HCT116 (cell line): ENCODE measurements around the gene ROBO1. TPM values are rescaled to one million over a fixed set of nuclear protein-coding genes. Genes with fewer than 3 reads are reported as not detected.

Experiments used
- ATAC-seq: fragments of 200-7000 bp; cut with Tn5 transposase; 2 replicates; pipeline ENCODE4 v1.9.1; 2020; ENCODE audit warnings: mild to moderate bottlenecking, moderate library complexity
- BruUV-seq: library from RNA; stranded (reverse); fragments of 400-500 nt; replicated peaks from 2 replicates; lab custom pipeline; 2021; lab: Mats Ljungman, UMichigan
- CTCF ChIA-PET: fragments of 300-600 bp; sonication (Branson Sonifier 250); formaldehyde crosslinking; loops from one replicate; lab custom pipeline; 2021; ENCODE audit warnings: antibody characterized with exemption; lab: Charles Lee
- POLR2A ChIA-PET: fragments of 300-600, 350-600 bp; sonication (Branson Sonifier 250); formaldehyde crosslinking; loops from one replicate; lab custom pipeline; 2021; ENCODE audit warnings: antibody characterized with exemption; lab: Charles Lee
- RAD21 ChIA-PET, 2 experiments: fragments of 300-600 bp; sonication (Branson Sonifier 250); formaldehyde crosslinking; loops; one replicate each; lab custom pipeline; 2023; ENCODE audit warnings: low total read pairs in 2 of 2; ENCODE audit not compliant: uncharacterized antibody in 2 of 2, unreplicated experiment in 2 of 2, low non-redundant PET in 1 of 2; lab: Charles Lee
- DNase-seq: peaks from one replicate; pipeline ENCODE4 v3.0.0-alpha.2; 2010; ENCODE audit warnings: low read depth, low spot score
- H2AFZ ChIP-seq: fragments of 200-600 bp; shearing (Covaris generic), sonication (generic); 2 replicates; pipeline ENCODE4 v1.6.1; 2017; ENCODE audit warnings: low read depth, mixed run types, mixed read lengths, antibody characterized with exemption, low read length; ENCODE audit not compliant: poor library complexity, severe bottlenecking
- H3K27ac ChIP-seq: 2 replicates; pipeline ENCODE4 v1.5.1; 2012; ENCODE audit warnings: low read depth, low read length
- H3K27me3 ChIP-seq: fragments of 200-600 bp; sonication (generic); 2 replicates; pipeline ENCODE4 v1.6.1; 2016; ENCODE audit warnings: mixed run types, low read length, mixed read lengths; ENCODE audit not compliant: insufficient read depth
- H3K36me3 ChIP-seq, 2 experiments: fragments of 200-500 bp in 1 of 2; fragments of 200-600 bp in 1 of 2; sonication (Bioruptor generic) in 1 of 2; sonication (generic) in 1 of 2; 2 replicates each; pipeline versions ENCODE4 v1.5.1 to v1.6.1; 2014 to 2016; ENCODE audit warnings: low read length in 2 of 2, inconsistent platforms in 1 of 2, mixed read lengths in 1 of 2, mixed run types in 1 of 2; ENCODE audit not compliant: insufficient read depth in 2 of 2, control insufficient read depth in 1 of 2
- H3K4me1 ChIP-seq, 2 experiments: fragments of 200-600 bp in 1 of 2; sonication (generic) in 1 of 2; 2 replicates each; pipeline versions ENCODE4 v1.5.1 to v1.6.1; 2012 to 2017; ENCODE audit warnings: low read length in 2 of 2, inconsistent platforms in 1 of 2, mild to moderate bottlenecking in 1 of 2, mixed read lengths in 1 of 2, mixed run types in 1 of 2, moderate library complexity in 1 of 2; ENCODE audit not compliant: insufficient read depth in 2 of 2, control insufficient read depth in 1 of 2
- H3K4me2 ChIP-seq: fragments of 200-600 bp; sonication (generic); 2 replicates; pipeline ENCODE4 v1.6.1; 2017; ENCODE audit warnings: mixed run types, low read length, mixed read lengths
- H3K4me3 ChIP-seq, 2 experiments: fragments of 200-600 bp in 1 of 2; sonication (generic) in 1 of 2; replicated peaks in 1 of 2; 2 replicates each; pipeline ENCODE4 v1.5.1; 2011 to 2016; ENCODE audit warnings: low read length in 2 of 2, control low read depth in 1 of 2, low read depth in 1 of 2, mild to moderate bottlenecking in 1 of 2, mixed read lengths in 1 of 2, mixed run types in 1 of 2
- H3K79me2 ChIP-seq: fragments of 200-600 bp; sonication (generic); 2 replicates; pipeline ENCODE4 v1.6.1; 2017; ENCODE audit warnings: mild to moderate bottlenecking, mixed run types, low read length, moderate library complexity, mixed read lengths; ENCODE audit not compliant: insufficient read depth
- H3K9ac ChIP-seq: fragments of 200-600 bp; sonication (generic); 2 replicates; pipeline ENCODE4 v1.6.1; 2016; ENCODE audit warnings: low read length, mixed read lengths
- H3K9me2 ChIP-seq: fragments of 200-600 bp; sonication (generic), shearing (Covaris generic); 2 replicates; pipeline ENCODE4 v1.6.1; 2017; ENCODE audit warnings: mixed run types, mild to moderate bottlenecking, moderate library complexity; ENCODE audit not compliant: insufficient read depth
- H3K9me3 ChIP-seq, 2 experiments: fragments of 200-500 bp in 1 of 2; fragments of 200-600 bp in 1 of 2; sonication (Bioruptor generic) in 1 of 2; sonication (generic) in 1 of 2; 2 replicates each; pipeline ENCODE4 v1.6.1; 2014 to 2017; ENCODE audit warnings: low read length in 2 of 2, mixed read lengths in 2 of 2, inconsistent platforms in 1 of 2, low read depth in 1 of 2, mild to moderate bottlenecking in 1 of 2, mixed run types in 1 of 2, moderate library complexity in 1 of 2; ENCODE audit not compliant: control insufficient read depth in 1 of 2, insufficient read depth in 1 of 2
- H4K20me1 ChIP-seq: fragments of 200-600 bp; sonication (generic), shearing (Covaris generic); 2 replicates; pipeline ENCODE4 v1.6.1; 2017; ENCODE audit warnings: mixed run types, mild to moderate bottlenecking, moderate library complexity; ENCODE audit not compliant: insufficient read depth
- EGR1 ChIP-seq: IDR thresholded peaks from 2 replicates; pipeline ENCODE4 v1.6.1; 2012; ENCODE audit warnings: low read depth
- ELF1 ChIP-seq: IDR thresholded peaks from 2 replicates; pipeline ENCODE4 v1.6.1; 2012; ENCODE audit warnings: low read depth, borderline replicate concordance
- EZH2 ChIP-seq: fragments of 200-600 bp; sonication (generic); IDR thresholded peaks from 2 replicates; pipeline ENCODE4 v1.6.1; 2017; ENCODE audit warnings: antibody characterized with exemption, mixed run types
- POLR2AphosphoS5 ChIP-seq: IDR thresholded peaks from 2 replicates; pipeline ENCODE4 v1.6.1; 2011; ENCODE audit warnings: mild to moderate bottlenecking, low read depth, low read length, moderate library complexity
- RAD21 ChIP-seq: IDR thresholded peaks from 2 replicates; pipeline ENCODE4 v1.6.1; 2012; ENCODE audit warnings: low read depth, mild to moderate bottlenecking
- SP1 ChIP-seq: IDR thresholded peaks from 2 replicates; pipeline ENCODE4 v1.6.1; 2012; ENCODE audit warnings: low read depth
- SRF ChIP-seq: IDR thresholded peaks from 2 replicates; pipeline ENCODE4 v1.6.1; 2012; ENCODE audit warnings: low read depth
- intact Hi-C: fragments of 100-400 bp; cut with micrococcal nuclease; formaldehyde crosslinking; loops from 2 replicates; pipeline ENCODE4 v1.10.0; 2022
- total RNA-seq: library from RNA; stranded (reverse); gene quantifications from one replicate; pipeline ENCODE4 v1.2.1, GENCODE V29; 2021; ENCODE audit not compliant: unreplicated experiment
- TF ChIP-seq, protein P1 (sequence below), 3 experiments: fragments of 200-600 bp in 1 of 3; sonication (generic) in 1 of 3; IDR thresholded peaks in 2 of 3; conservative IDR thresholded peaks in 1 of 3; 2 replicates each; pipeline ENCODE4 v1.5.1; 2012 to 2017; ENCODE audit warnings: low read depth in 2 of 3, low read length in 2 of 3, antibody characterized with exemption in 1 of 3, borderline replicate concordance in 1 of 3, control low read depth in 1 of 3, mild to moderate bottlenecking in 1 of 3, mixed read lengths in 1 of 3, mixed run types in 1 of 3, moderate library complexity in 1 of 3; ENCODE audit not compliant: insufficient read depth in 1 of 3

Gene ROBO1
- total RNA-seq, 1 experiment from 2014 or later = 0.27 TPM

DNA sequence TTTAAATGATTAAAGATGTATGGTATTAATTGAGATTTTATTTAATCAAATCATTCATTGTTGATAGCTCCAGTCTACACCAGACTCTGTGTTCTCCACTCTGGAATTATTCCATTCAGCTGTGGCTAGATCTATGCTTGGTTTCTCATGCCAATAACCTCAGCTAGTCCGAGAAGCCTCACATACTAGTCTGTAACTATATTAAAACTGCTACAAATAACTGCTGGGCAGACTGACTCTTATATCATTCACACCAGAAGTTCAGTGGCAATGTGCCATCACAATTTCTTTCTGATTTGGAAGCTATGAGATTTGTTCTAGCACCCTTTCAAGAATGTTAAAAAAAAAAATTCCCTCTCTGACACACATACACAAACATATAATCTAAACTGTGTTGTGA, 947.3 kb downstream of the ROBO1 start:
- DNase-seq = no peak
- ChIA-PET RAD21 (no interaction called here), POLR2A (no interaction called here), CTCF (no interaction called here)
- no peak for ATAC-seq
- H3K36me3 ChIP-seq = no peaks in the 10 kb centered on the region
- no peaks in the 10 kb centered on the region for H3K27me3 ChIP-seq
- no peak overlapping the region for H2AFZ ChIP-seq
- no peaks in the 10 kb centered on the region for H3K4me1 ChIP-seq
- no peaks in the 10 kb centered on the region for H3K79me2 ChIP-seq
- TF ChIP-seq POLR2AphosphoS5 = no peak
- no peak for TF ChIP-seq RAD21
- TF ChIP-seq EGR1 = no peak
- TF ChIP-seq, protein P1, sequence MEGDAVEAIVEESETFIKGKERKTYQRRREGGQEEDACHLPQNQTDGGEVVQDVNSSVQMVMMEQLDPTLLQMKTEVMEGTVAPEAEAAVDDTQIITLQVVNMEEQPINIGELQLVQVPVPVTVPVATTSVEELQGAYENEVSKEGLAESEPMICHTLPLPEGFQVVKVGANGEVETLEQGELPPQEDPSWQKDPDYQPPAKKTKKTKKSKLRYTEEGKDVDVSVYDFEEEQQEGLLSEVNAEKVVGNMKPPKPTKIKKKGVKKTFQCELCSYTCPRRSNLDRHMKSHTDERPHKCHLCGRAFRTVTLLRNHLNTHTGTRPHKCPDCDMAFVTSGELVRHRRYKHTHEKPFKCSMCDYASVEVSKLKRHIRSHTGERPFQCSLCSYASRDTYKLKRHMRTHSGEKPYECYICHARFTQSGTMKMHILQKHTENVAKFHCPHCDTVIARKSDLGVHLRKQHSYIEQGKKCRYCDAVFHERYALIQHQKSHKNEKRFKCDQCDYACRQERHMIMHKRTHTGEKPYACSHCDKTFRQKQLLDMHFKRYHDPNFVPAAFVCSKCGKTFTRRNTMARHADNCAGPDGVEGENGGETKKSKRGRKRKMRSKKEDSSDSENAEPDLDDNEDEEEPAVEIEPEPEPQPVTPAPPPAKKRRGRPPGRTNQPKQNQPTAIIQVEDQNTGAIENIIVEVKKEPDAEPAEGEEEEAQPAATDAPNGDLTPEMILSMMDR (IDR thresholded peaks at IDR 0.05 in 2 of 3, conservative IDR thresholded peaks at IDR 0.05 in 1 of 3; ENCODE audit: borderline replicate concordance in 1 of 3, insufficient read depth in 1 of 3, low read depth in 2 of 3, low read length in 2 of 3) = no peak
- TF ChIP-seq SRF = no peak
- no peak for TF ChIP-seq SP1
- TF ChIP-seq ELF1 = no peak
- no peak for TF ChIP-seq EZH2
- BruUV-seq = no TSS peak
- no peak overlapping the region for H3K4me2 ChIP-seq
- H4K20me1 ChIP-seq = no peaks in the 10 kb centered on the region
- H3K4me3 ChIP-seq = no peak overlapping the region
- H3K9ac ChIP-seq = no peak overlapping the region
- intact Hi-C loops = no loop called here
- no peak overlapping the region for H3K27ac ChIP-seq
- H3K9me2 ChIP-seq = no peaks in the 10 kb centered on the region
- peaks cover 16 to 33% of the 10 kb centered on the region in 2 experiments; a peak in 3 of 4 replicates for H3K9me3 ChIP-seq
